H9 (cell line): ENCODE results near the gene RAB3B. TPM values are rescaled to one million over a fixed set of nuclear protein-coding genes. Genes with fewer than 3 reads are reported as not detected.

Experiments used
- DNase-seq: peaks from one replicate; pipeline ENCODE4 v3.0.0-alpha.2; 2017
- H2AFZ ChIP-seq: one replicate; pipeline ENCODE4 v1.6.1; 2013; ENCODE audit warnings: mild to moderate bottlenecking, low read length, control low read depth, moderate library complexity
- H2AK5ac ChIP-seq: 2 replicates; pipeline ENCODE4 v1.6.1; 2013; ENCODE audit warnings: low read length, control low read depth, mixed read lengths; ENCODE audit not compliant: insufficient read length
- H2BK120ac ChIP-seq: one replicate; pipeline ENCODE4 v1.6.1; 2013; ENCODE audit warnings: low read depth, mild to moderate bottlenecking, low read length, control low read depth, inconsistent platforms; ENCODE audit not compliant: poor library complexity, severe bottlenecking
- H2BK12ac ChIP-seq: 2 replicates; pipeline ENCODE4 v1.6.1; 2013; ENCODE audit warnings: low read length, control low read depth, mixed read lengths, low read depth; ENCODE audit not compliant: insufficient read length
- H2BK15ac ChIP-seq: 2 replicates; pipeline ENCODE4 v1.6.1; 2013; ENCODE audit warnings: low read depth, low read length, control low read depth
- H2BK20ac ChIP-seq: one replicate; pipeline ENCODE4 v1.6.1; 2013; ENCODE audit warnings: low read depth, mild to moderate bottlenecking, low read length, control low read depth, inconsistent platforms; ENCODE audit not compliant: poor library complexity, severe bottlenecking
- H2BK5ac ChIP-seq: 2 replicates; pipeline ENCODE4 v1.6.1; 2013; ENCODE audit warnings: low read length, control low read depth, mixed read lengths; ENCODE audit not compliant: insufficient read length
- H3K14ac ChIP-seq: 2 replicates; pipeline ENCODE4 v1.6.1; 2013; ENCODE audit warnings: low read length, control low read depth; ENCODE audit not compliant: insufficient read depth
- H3K18ac ChIP-seq: 2 replicates; pipeline ENCODE4 v1.6.1; 2013; ENCODE audit warnings: low read depth, mild to moderate bottlenecking, mixed read lengths, low read length, control low read depth; ENCODE audit not compliant: insufficient read length
- H3K23ac ChIP-seq: 2 replicates; pipeline ENCODE4 v1.6.1; 2013; ENCODE audit warnings: low read length, control low read depth, mixed read lengths, low read depth; ENCODE audit not compliant: insufficient read length
- H3K23me2 ChIP-seq: 2 replicates; pipeline ENCODE4 v1.6.1; 2013; ENCODE audit warnings: low read depth, mild to moderate bottlenecking, mixed read lengths, low read length, control low read depth; ENCODE audit not compliant: insufficient read length, poor library complexity, severe bottlenecking
- H3K27ac ChIP-seq: 2 replicates; pipeline ENCODE4 v1.5.1; 2013; ENCODE audit warnings: low read length, control low read depth, mixed read lengths, low read depth; ENCODE audit not compliant: insufficient read length
- H3K27me3 ChIP-seq: 2 replicates; pipeline ENCODE4 v1.6.1; 2013; ENCODE audit warnings: low read length, control low read depth, inconsistent platforms; ENCODE audit not compliant: insufficient read depth
- H3K4ac ChIP-seq: 2 replicates; pipeline ENCODE4 v1.6.1; 2013; ENCODE audit warnings: low read depth, mild to moderate bottlenecking, control low read depth, inconsistent platforms, low read length, moderate library complexity
- H3K4me1 ChIP-seq: 2 replicates; pipeline ENCODE4 v1.6.1; 2013; ENCODE audit warnings: low read length, control low read depth, inconsistent platforms; ENCODE audit not compliant: insufficient read depth
- H3K4me2 ChIP-seq: 2 replicates; pipeline ENCODE4 v1.6.1; 2013; ENCODE audit warnings: low read length, control low read depth, mixed read lengths; ENCODE audit not compliant: insufficient read length, insufficient read depth
- H3K56ac ChIP-seq: 2 replicates; pipeline ENCODE4 v1.6.1; 2013; ENCODE audit warnings: low read depth, mild to moderate bottlenecking, mixed read lengths, low read length, control low read depth; ENCODE audit not compliant: insufficient read length
- H3K79me1 ChIP-seq: 2 replicates; pipeline ENCODE4 v1.6.1; 2013; ENCODE audit warnings: low read depth, mild to moderate bottlenecking, moderate library complexity, low read length, control low read depth, inconsistent platforms; ENCODE audit not compliant: insufficient read depth, poor library complexity, severe bottlenecking
- H3K79me2 ChIP-seq: 2 replicates; pipeline ENCODE4 v1.6.1; 2013; ENCODE audit warnings: low read length, control low read depth, inconsistent platforms; ENCODE audit not compliant: insufficient read depth
- H3K9ac ChIP-seq: 2 replicates; pipeline ENCODE4 v1.6.1; 2013; ENCODE audit warnings: low read length, control low read depth, mixed read lengths; ENCODE audit not compliant: insufficient read length; ENCODE audit errors: extremely low read depth
- H3K9me3 ChIP-seq: one replicate; pipeline ENCODE4 v1.6.1; 2013; ENCODE audit warnings: low read depth, low read length, inconsistent platforms; ENCODE audit not compliant: control insufficient read depth
- H3T11ph ChIP-seq: one replicate; pipeline ENCODE4 v1.6.1; 2013; ENCODE audit warnings: mild to moderate bottlenecking, low read length, control low read depth, inconsistent platforms
- H4K20me1 ChIP-seq: one replicate; pipeline ENCODE4 v1.6.1; 2013; ENCODE audit not compliant: control insufficient read depth, insufficient read length, insufficient read depth
- H4K5ac ChIP-seq: 2 replicates; pipeline ENCODE4 v1.6.1; 2013; ENCODE audit warnings: low read depth, mild to moderate bottlenecking, mixed read lengths, low read length, control low read depth; ENCODE audit not compliant: insufficient read length
- H4K8ac ChIP-seq: replicated peaks from 2 replicates; pipeline ENCODE4 v1.6.1; 2013; ENCODE audit warnings: low read length, control low read depth, mixed read lengths, low read depth; ENCODE audit not compliant: insufficient read length
- H4K91ac ChIP-seq: 2 replicates; pipeline ENCODE4 v1.6.1; 2013; ENCODE audit warnings: low read depth, mild to moderate bottlenecking, moderate library complexity, mixed read lengths, low read length, control low read depth; ENCODE audit not compliant: insufficient read length
- H3K27ac Mint-ChIP-seq, 3 experiments: 2 replicates in 2 of 3; 3 replicates in 1 of 3; pipeline ENCODE4 v1.8.0; 2020 to 2021; ENCODE audit warnings: mixed read lengths in 3 of 3, mild to moderate bottlenecking in 1 of 3, moderate library complexity in 1 of 3
- H3K27me3 Mint-ChIP-seq: 2 replicates; pipeline ENCODE4 v1.8.0; 2021; ENCODE audit warnings: low read depth, mild to moderate bottlenecking, moderate library complexity, mixed read lengths
- H3K36me3 Mint-ChIP-seq, 3 experiments: 2 replicates in 2 of 3; 3 replicates in 1 of 3; pipeline ENCODE4 v1.8.0; 2020 to 2021; ENCODE audit warnings: low read depth in 3 of 3, mixed read lengths in 3 of 3; ENCODE audit not compliant: insufficient read depth in 1 of 3
- H3K4me1 Mint-ChIP-seq, 2 experiments: 2 replicates each; pipeline ENCODE4 v1.8.0; 2020; ENCODE audit warnings: mixed read lengths in 2 of 2
- H3K4me3 Mint-ChIP-seq, 2 experiments: 2 replicates in 1 of 2; 3 replicates in 1 of 2; pipeline ENCODE4 v1.8.0; 2020 to 2021; ENCODE audit warnings: mild to moderate bottlenecking in 2 of 2, mixed read lengths in 2 of 2, moderate library complexity in 1 of 2
- H3K9me3 Mint-ChIP-seq, 2 experiments: 2 replicates in 1 of 2; 3 replicates in 1 of 2; pipeline ENCODE4 v1.8.0; 2020; ENCODE audit warnings: mild to moderate bottlenecking in 2 of 2, mixed read lengths in 2 of 2, moderate library complexity in 1 of 2
- WGBS: extraction: QIAGEN DNeasy Blood & Tissue Kit; methylation state at CpG from one replicate; pipeline ENCODE4 v1.1.7; 2013; ENCODE audit warnings: missing lambda C conversion rate, low lambda C conversion rate, mixed read lengths; ENCODE audit not compliant: insufficient read length; ENCODE audit errors: extremely low coverage; 5-methylcytosine and 5-hydroxymethylcytosine counted together
- total RNA-seq: library from RNA; stranded (reverse); gene quantifications from 2 replicates; pipeline ENCODE4 v1.2.1, GENCODE V29; 2021
- TF ChIP-seq, protein P1 (sequence below): fragments of 200-600 bp; sonication (generic); conservative IDR thresholded peaks from 3 replicates; pipeline ENCODE4 v1.8.0; 2021; ENCODE audit warnings: antibody characterized with exemption, mild to moderate bottlenecking

The RAB3B gene
- total RNA-seq, 1 experiment from 2014 or later, result 30.6 TPM

DNA sequence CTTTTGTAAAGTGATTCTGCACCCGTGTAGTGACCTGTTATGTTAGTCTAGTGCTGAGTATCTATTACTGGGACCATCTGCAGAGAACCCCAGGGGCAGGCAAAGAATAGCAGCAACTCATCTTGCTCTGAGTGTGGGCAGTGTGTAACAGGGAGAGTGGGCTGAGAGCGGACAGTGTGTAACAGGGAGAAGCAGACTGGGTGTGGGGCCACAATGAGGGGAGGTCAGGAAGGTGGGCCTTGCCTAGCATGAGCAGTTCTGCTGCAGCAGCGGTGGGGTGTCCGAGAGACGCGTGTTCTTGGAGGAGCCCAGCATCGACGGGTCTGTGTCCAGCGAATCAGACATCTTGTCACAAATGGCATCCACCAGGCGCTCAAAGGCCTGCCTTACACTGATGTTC lies 70.8 kb downstream of the RAB3B start:
- Histone ChIP-seq H3K23ac (no peak overlapping the region), H3K79me1 (no peaks in the 10 kb centered on the region), H2BK120ac (no peak overlapping the region), H4K91ac (no peak overlapping the region), H2AK5ac (no peak overlapping the region), H3K56ac (no peak overlapping the region), H3K9me3 (no peaks in the 10 kb centered on the region), H3K27ac (no peak overlapping the region), H3K18ac (no peak overlapping the region), H3K9ac (no peak overlapping the region), H2BK12ac (no peak overlapping the region), H3K4me2 (no peak overlapping the region), H3K79me2 (no peaks in the 10 kb centered on the region), H4K20me1 (no peaks in the 10 kb centered on the region), H3K14ac (no peak overlapping the region), H3T11ph (no peak overlapping the region), H4K8ac (no peak overlapping the region), H2BK15ac (no peak overlapping the region), H3K4ac (no peak overlapping the region), H2BK20ac (no peak overlapping the region), H2AFZ (no peak overlapping the region), H3K4me1 (no peaks in the 10 kb centered on the region), H3K23me2 (no peaks in the 10 kb centered on the region), H4K5ac (no peak overlapping the region), H3K27me3 (no peaks in the 10 kb centered on the region), H2BK5ac (no peak overlapping the region)
- TF ChIP-seq, protein P1, sequence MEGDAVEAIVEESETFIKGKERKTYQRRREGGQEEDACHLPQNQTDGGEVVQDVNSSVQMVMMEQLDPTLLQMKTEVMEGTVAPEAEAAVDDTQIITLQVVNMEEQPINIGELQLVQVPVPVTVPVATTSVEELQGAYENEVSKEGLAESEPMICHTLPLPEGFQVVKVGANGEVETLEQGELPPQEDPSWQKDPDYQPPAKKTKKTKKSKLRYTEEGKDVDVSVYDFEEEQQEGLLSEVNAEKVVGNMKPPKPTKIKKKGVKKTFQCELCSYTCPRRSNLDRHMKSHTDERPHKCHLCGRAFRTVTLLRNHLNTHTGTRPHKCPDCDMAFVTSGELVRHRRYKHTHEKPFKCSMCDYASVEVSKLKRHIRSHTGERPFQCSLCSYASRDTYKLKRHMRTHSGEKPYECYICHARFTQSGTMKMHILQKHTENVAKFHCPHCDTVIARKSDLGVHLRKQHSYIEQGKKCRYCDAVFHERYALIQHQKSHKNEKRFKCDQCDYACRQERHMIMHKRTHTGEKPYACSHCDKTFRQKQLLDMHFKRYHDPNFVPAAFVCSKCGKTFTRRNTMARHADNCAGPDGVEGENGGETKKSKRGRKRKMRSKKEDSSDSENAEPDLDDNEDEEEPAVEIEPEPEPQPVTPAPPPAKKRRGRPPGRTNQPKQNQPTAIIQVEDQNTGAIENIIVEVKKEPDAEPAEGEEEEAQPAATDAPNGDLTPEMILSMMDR, result no peak
- Mint-ChIP-seq H3K9me3 (no peaks in the 10 kb centered on the region), H3K27ac (peak overlapping the region in 2 of 3 experiments; percentile 13 to 27; a peak in 3 of 7 replicates), H3K27me3 (no peaks in the 10 kb centered on the region), H3K36me3 (peaks cover 4 to 32% (median 31%) of the 10 kb centered on the region in 3 experiments; a peak in 6 of 7 replicates), H3K4me1 (peaks cover 5 to 13% of the 10 kb centered on the region in 2 experiments), H3K4me3 (no peak overlapping the region)
- DNase-seq, result no peak
- no CpG with 5 or more reads among the region's 10 CpGs for whole genome bisulfite sequencing
